ENCODE measurements around the gene TULP4. TPM values are rescaled to one million over a fixed set of nuclear protein-coding genes. Genes with fewer than 3 reads are reported as not detected.

The TULP4 gene
- total RNA-seq, 4 donors from 2014 or later: 209 to 459 (median 292) TPM

DNA sequence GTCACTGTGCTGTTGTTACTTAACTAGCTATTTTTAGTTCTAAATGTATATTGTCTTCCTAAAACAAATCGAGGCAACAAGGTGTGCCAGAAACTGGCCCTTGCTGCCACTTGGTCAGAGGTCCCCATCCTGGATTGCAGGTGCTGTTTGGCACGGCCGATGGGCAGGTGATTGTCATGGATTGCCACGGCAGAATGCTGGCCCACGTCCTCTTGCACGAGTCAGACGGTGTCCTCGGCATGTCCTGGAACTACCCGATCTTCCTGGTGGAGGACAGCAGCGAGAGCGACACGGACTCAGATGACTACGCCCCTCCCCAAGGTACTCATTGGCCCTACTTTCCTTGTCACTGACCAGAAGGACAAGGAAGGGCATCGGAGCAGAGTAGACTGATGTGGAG is 136.6 kb downstream of the TULP4 start:
- no peaks in the 10 kb centered on the region for H3K9me3 ChIP-seq
- no peak for TF ChIP-seq POLR2A (IDR thresholded peaks at IDR 0.05)
- TF ChIP-seq, protein P1, sequence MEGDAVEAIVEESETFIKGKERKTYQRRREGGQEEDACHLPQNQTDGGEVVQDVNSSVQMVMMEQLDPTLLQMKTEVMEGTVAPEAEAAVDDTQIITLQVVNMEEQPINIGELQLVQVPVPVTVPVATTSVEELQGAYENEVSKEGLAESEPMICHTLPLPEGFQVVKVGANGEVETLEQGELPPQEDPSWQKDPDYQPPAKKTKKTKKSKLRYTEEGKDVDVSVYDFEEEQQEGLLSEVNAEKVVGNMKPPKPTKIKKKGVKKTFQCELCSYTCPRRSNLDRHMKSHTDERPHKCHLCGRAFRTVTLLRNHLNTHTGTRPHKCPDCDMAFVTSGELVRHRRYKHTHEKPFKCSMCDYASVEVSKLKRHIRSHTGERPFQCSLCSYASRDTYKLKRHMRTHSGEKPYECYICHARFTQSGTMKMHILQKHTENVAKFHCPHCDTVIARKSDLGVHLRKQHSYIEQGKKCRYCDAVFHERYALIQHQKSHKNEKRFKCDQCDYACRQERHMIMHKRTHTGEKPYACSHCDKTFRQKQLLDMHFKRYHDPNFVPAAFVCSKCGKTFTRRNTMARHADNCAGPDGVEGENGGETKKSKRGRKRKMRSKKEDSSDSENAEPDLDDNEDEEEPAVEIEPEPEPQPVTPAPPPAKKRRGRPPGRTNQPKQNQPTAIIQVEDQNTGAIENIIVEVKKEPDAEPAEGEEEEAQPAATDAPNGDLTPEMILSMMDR (IDR thresholded peaks at IDR 0.05): no peak
- H3K27me3 ChIP-seq: no peaks in the 10 kb centered on the region
- 96% methylated on average over 7 to 14 of the region's 14 CpGs for WGBS, 2 donors
- no peaks in the 10 kb centered on the region for H3K4me1 ChIP-seq
- intact Hi-C loops (cut with DNase I): no loop called here
- H3K36me3 ChIP-seq: peaks cover 0 to 10% of the 10 kb centered on the region in 2 donors
- no peak overlapping the region for H3K4me3 ChIP-seq (replicated peaks in 1 of 3)
- DNase-seq: no peak
- H3K27ac ChIP-seq: no peak overlapping the region

DNA sequence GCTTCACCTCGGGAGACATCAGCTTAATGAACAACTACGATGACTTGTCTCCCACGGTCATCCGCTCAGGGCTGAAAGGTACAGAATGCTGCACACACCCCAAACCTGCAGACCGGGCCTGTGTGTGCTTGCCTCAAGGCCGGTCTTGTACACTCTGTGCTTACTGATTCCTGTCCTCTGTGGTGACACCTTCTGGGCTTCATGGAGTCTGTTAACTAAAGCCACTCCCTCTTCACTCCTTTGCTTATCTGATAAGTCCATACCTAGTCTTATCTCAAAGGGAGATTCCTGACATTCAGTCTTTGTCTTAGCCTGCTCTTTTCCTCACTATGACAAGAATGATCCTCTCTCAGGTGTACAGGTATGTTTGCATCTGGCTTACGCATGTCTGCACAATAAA is 139.9 kb downstream of the TULP4 start:
- TF ChIP-seq, protein P1 (IDR thresholded peaks at IDR 0.05): no peak
- no peak for TF ChIP-seq POLR2A (IDR thresholded peaks at IDR 0.05)
- no peak for DNase-seq

GRCh38 chr6:158457131-158457530 is 144.9 kb downstream of the TULP4 start:
- no peaks in the 10 kb centered on the region for H3K4me1 ChIP-seq
- intact Hi-C loops (cut with DNase I): no loop called here
- DNase-seq: no peak
- H3K27ac ChIP-seq: no peak overlapping the region
- no peaks in the 10 kb centered on the region for H3K9me3 ChIP-seq
- no peak for TF ChIP-seq POLR2A (IDR thresholded peaks at IDR 0.05)
- TF ChIP-seq, protein P1 (IDR thresholded peaks at IDR 0.05): no peak
- H3K27me3 ChIP-seq: no peaks in the 10 kb centered on the region
- WGBS, 2 donors: 94 to 95% methylated on average over 7 of the region's 7 CpGs
- H3K4me3 ChIP-seq (replicated peaks in 1 of 3): no peak overlapping the region
- peaks cover 0 to 9% of the 10 kb centered on the region in 2 donors for H3K36me3 ChIP-seq

More for the DNA sequence above, 139.9 kb downstream of the TULP4 start:
- no peaks in the 10 kb centered on the region for H3K9me3 ChIP-seq
- H3K27me3 ChIP-seq: no peaks in the 10 kb centered on the region
- intact Hi-C loops (cut with DNase I): no loop called here
- WGBS, 2 donors: 89 to 93% methylated on average over 7 of the region's 7 CpGs
- no peak overlapping the region for H3K27ac ChIP-seq
- H3K4me3 ChIP-seq (replicated peaks in 1 of 3): no peak overlapping the region
- no peaks in the 10 kb centered on the region for H3K4me1 ChIP-seq
- H3K36me3 ChIP-seq: peaks cover 0 to 10% of the 10 kb centered on the region in 2 donors

GRCh38 chr6:158457616-158458278 is 145.5 kb downstream of the TULP4 start:
- DNase-seq: no peak

DNA sequence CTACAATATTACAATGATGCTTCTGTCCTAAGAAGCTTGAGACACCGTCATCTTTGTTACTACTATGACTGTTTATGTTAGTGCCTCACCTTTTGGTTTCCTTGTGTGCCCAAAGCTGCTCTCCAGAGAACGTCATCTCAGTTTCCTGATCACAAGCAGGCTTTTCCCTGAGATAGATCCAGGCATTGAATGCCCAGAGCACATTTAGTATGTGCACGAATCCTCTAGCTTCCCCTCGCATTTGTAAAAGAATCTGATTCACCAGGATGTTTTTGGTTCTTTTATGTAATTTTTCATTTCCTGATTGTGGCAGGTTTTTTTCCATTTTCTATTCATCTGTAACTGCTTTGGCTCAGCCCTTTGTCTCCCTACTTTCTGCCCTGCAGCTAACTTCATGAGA is 147.5 kb downstream of the TULP4 start:
- intact Hi-C loops (cut with DNase I): no loop called here
- Histone ChIP-seq H3K9me3 (no peaks in the 10 kb centered on the region), H3K27ac (no peak overlapping the region), H3K27me3 (no peaks in the 10 kb centered on the region), H3K4me3 (replicated peaks in 1 of 3) (no peak overlapping the region), H3K4me1 (no peaks in the 10 kb centered on the region), H3K36me3 (no peaks in the 10 kb centered on the region)
- WGBS, 2 donors: 84 to 91% methylated on average over 4 of the region's 4 CpGs
- no peak for DNase-seq
- TF ChIP-seq POLR2A (IDR thresholded peaks at IDR 0.05): no peak
- TF ChIP-seq, protein P1 (IDR thresholded peaks at IDR 0.05): no peak

More at GRCh38 chr6:158457616-158458278, 145.5 kb downstream of the TULP4 start:
- Histone ChIP-seq H3K4me1 (no peaks in the 10 kb centered on the region), H3K27ac (no peak overlapping the region), H3K27me3 (no peaks in the 10 kb centered on the region), H3K9me3 (no peaks in the 10 kb centered on the region), H3K4me3 (replicated peaks in 1 of 3) (no peak overlapping the region), H3K36me3 (peaks cover 0 to 3% of the 10 kb centered on the region in 2 donors)
- intact Hi-C loops (cut with DNase I): no loop called here
- TF ChIP-seq, protein P1 (IDR thresholded peaks at IDR 0.05): no peak
- TF ChIP-seq POLR2A (IDR thresholded peaks at IDR 0.05): no peak
- WGBS, 2 donors: 93 to 97% methylated on average over 4 of the region's 4 CpGs

All from thyroid gland (tissue), 4 donors.